HG02610 (cell line): Measurements from ENCODE around the gene ZNF630.
"Not testable (repeated sequence)": the region's sequence is repeated elsewhere in the genome, so short reads cannot be mapped to it uniquely, and the experiment has no call there.

ENCODE experiments used
- ATAC-seq: cut with Tn5 transposase; IDR thresholded peaks from one replicate; pipeline ENCODE4 v1.9.1; 2021; ENCODE audit warnings: mild to moderate bottlenecking, moderate library complexity; ENCODE audit not compliant: unreplicated experiment

ZNF630 gene

GRCh38 chrX:48071064-48071985 lies at the start of gene ZNF630:
Gene ZNF630 (minus strand): TSS chrX:48071640. CDS start chrX:48066886, 4,754 bp downstream.
- peak; percentile 84 for ATAC-seq

- no peak for ATAC-seq
Measured at GRCh38 chrX:48107717-48108116, 36.3 kb upstream of the ZNF630 start.

- ATAC-seq, result no peak
Measured at GRCh38 chrX:48102874-48103374, 31.5 kb upstream of the ZNF630 start.

GRCh38 chrX:48101443-48101842 lies 30.0 kb upstream of the ZNF630 start:
- no peak for ATAC-seq

GRCh38 chrX:48092558-48092957 lies 21.1 kb upstream of the ZNF630 start:
- ATAC-seq, result not testable (repeated sequence)

GRCh38 chrX:48090123-48090522 lies 18.7 kb upstream of the ZNF630 start:
- no peak for ATAC-seq

- ATAC-seq, result no peak
Measured at GRCh38 chrX:48086082-48086481, 14.6 kb upstream of the ZNF630 start.

- ATAC-seq, result no peak
Measured at GRCh38 chrX:48083706-48084105, 12.3 kb upstream of the ZNF630 start.

GRCh38 chrX:48083212-48083611 lies 11.8 kb upstream of the ZNF630 start:
- no peak for ATAC-seq

GRCh38 chrX:48076343-48076742 lies 4.9 kb upstream of the ZNF630 start:
- no peak for ATAC-seq

- no peak for ATAC-seq
Measured at GRCh38 chrX:48071986-48072605, 656 bp upstream of the ZNF630 start.

- ATAC-seq, result no peak
Measured at GRCh38 chrX:48068096-48068887, 3.1 kb downstream of the ZNF630 start.

GRCh38 chrX:48064261-48064660 lies 7.2 kb downstream of the ZNF630 start:
- ATAC-seq, result no peak

GRCh38 chrX:48059296-48059639 lies 12.2 kb downstream of the ZNF630 start:
- ATAC-seq, result no peak

- ATAC-seq, result no peak
Measured at GRCh38 chrX:48058621-48059295, 12.7 kb downstream of the ZNF630 start.

GRCh38 chrX:48046846-48047245 lies 24.6 kb downstream of the ZNF630 start:
- no peak for ATAC-seq

- ATAC-seq, result no peak
Measured at GRCh38 chrX:48045410-48046311, 25.8 kb downstream of the ZNF630 start.

GRCh38 chrX:48043056-48043455 lies 28.4 kb downstream of the ZNF630 start:
- ATAC-seq, result no peak

GRCh38 chrX:48035891-48036290 lies 35.5 kb downstream of the ZNF630 start:
- no peak for ATAC-seq
